Karpas-422 (cell line): ENCODE measurements around the gene GREM1. TPM values are rescaled to one million over a fixed set of nuclear protein-coding genes. Genes with fewer than 3 reads are reported as not detected.

Source experiments
- DNase-seq: peaks from one replicate; pipeline ENCODE4 v3.0.0-alpha.2; 2015
- H2AFZ ChIP-seq: fragments of 200-600 bp; sonication (generic); 2 replicates; pipeline ENCODE4 v1.6.1; 2014; ENCODE audit warnings: antibody characterized with exemption, low read length, mixed read lengths
- H3K27ac ChIP-seq: fragments of 200-600 bp; sonication (generic); 2 replicates; pipeline ENCODE4 v1.5.1; 2014; ENCODE audit warnings: mild to moderate bottlenecking, low read length, moderate library complexity
- H3K27me3 ChIP-seq: fragments of 200-600 bp; sonication (generic); 2 replicates; pipeline ENCODE4 v1.6.1; 2014; ENCODE audit warnings: low read length, mixed read lengths
- H3K36me3 ChIP-seq: fragments of 200-600 bp; sonication (generic); 2 replicates; pipeline ENCODE4 v1.6.1; 2014; ENCODE audit warnings: low read length, mixed read lengths; ENCODE audit not compliant: insufficient read depth
- H3K4me1 ChIP-seq: fragments of 200-600 bp; sonication (generic); 2 replicates; pipeline ENCODE4 v1.6.1; 2014; ENCODE audit warnings: mild to moderate bottlenecking, low read length, mixed read lengths
- H3K4me2 ChIP-seq: fragments of 200-600 bp; sonication (generic); 2 replicates; pipeline ENCODE4 v1.6.1; 2014; ENCODE audit warnings: low read length, low read depth, mild to moderate bottlenecking; ENCODE audit not compliant: poor library complexity, severe bottlenecking
- H3K4me3 ChIP-seq: fragments of 200-600 bp; sonication (generic); 2 replicates; pipeline ENCODE4 v1.5.1; 2014; ENCODE audit warnings: mild to moderate bottlenecking, antibody characterized with exemption, low read length, mixed read lengths
- H3K79me2 ChIP-seq: fragments of 200-600 bp; sonication (generic); 2 replicates; pipeline ENCODE4 v1.6.1; 2014; ENCODE audit warnings: mild to moderate bottlenecking, low read length, mixed read lengths
- H3K9ac ChIP-seq: fragments of 200-600 bp; sonication (generic); 2 replicates; pipeline ENCODE4 v1.6.0; 2014; ENCODE audit warnings: low read length
- H3K9me2 ChIP-seq: fragments of 200-600 bp; sonication (generic), shearing (Covaris generic); replicated peaks from 2 replicates; pipeline ENCODE4 v1.6.0; 2014; ENCODE audit warnings: mild to moderate bottlenecking, low read length, moderate library complexity; ENCODE audit not compliant: insufficient read depth
- H3K9me3 ChIP-seq: fragments of 300-700, 200-600 bp; sonication (generic); 2 replicates; pipeline ENCODE4 v1.6.1; 2014; ENCODE audit warnings: low read length, mixed read lengths
- H4K20me1 ChIP-seq: fragments of 200-600 bp; sonication (generic); 2 replicates; pipeline ENCODE4 v1.6.1; 2014; ENCODE audit warnings: mild to moderate bottlenecking, antibody characterized with exemption, low read length, low read depth; ENCODE audit not compliant: insufficient read depth
- total RNA-seq: library from RNA; depleted of rRNA; stranded (reverse); fragments of >200 nt; shearing (Covaris generic); gene quantifications from 2 replicates; pipeline ENCODE4 v1.2.3, GENCODE V29; 2014; ENCODE audit warnings: low replicate concordance

GREM1 gene
- total RNA-seq, 1 experiment from 2014 or later, result not detected

- Histone ChIP-seq H3K4me2 (no peak overlapping the region), H3K9me2 (no peaks in the 10 kb centered on the region), H3K27me3 (0 out of 2 replicates have a peak, but pooled peaks cover 2% of the 10 kb centered on the region), H4K20me1 (no peaks in the 10 kb centered on the region), H3K9me3 (no peaks in the 10 kb centered on the region), H3K79me2 (no peaks in the 10 kb centered on the region), H3K27ac (no peak overlapping the region), H3K4me1 (no peaks in the 10 kb centered on the region), H3K36me3 (no peaks in the 10 kb centered on the region), H3K4me3 (no peak overlapping the region), H2AFZ (no peak overlapping the region), H3K9ac (no peak overlapping the region)
- no peak for DNase-seq
These were observed 28.5 kb downstream of the GREM1 start for GRCh38 chr15:32746116-32746857.

- no peak for DNase-seq
- no peak overlapping the region for H3K4me2 ChIP-seq
- H3K36me3 ChIP-seq, result no peaks in the 10 kb centered on the region
- H3K4me1 ChIP-seq, result no peaks in the 10 kb centered on the region
- no peak overlapping the region for H3K4me3 ChIP-seq
- H4K20me1 ChIP-seq, result no peaks in the 10 kb centered on the region
- H3K27me3 ChIP-seq, result 0 out of 2 replicates have a peak, but pooled peaks cover 2% of the 10 kb centered on the region
- H2AFZ ChIP-seq, result no peak overlapping the region
- H3K9ac ChIP-seq, result no peak overlapping the region
- H3K9me2 ChIP-seq, result no peaks in the 10 kb centered on the region
- H3K9me3 ChIP-seq, result no peaks in the 10 kb centered on the region
- H3K79me2 ChIP-seq, result no peaks in the 10 kb centered on the region
- no peak overlapping the region for H3K27ac ChIP-seq
These were observed 30.1 kb downstream of the GREM1 start for GRCh38 chr15:32747921-32748342.

- DNase-seq, result no peak
- Histone ChIP-seq H3K79me2 (no peaks in the 10 kb centered on the region), H3K4me2 (no peak overlapping the region), H3K27ac (no peak overlapping the region), H3K9me3 (no peaks in the 10 kb centered on the region), H3K4me3 (no peak overlapping the region), H3K36me3 (no peaks in the 10 kb centered on the region), H2AFZ (no peak overlapping the region), H3K27me3 (0 out of 2 replicates have a peak, but pooled peaks cover 2% of the 10 kb centered on the region), H4K20me1 (no peaks in the 10 kb centered on the region), H3K4me1 (no peaks in the 10 kb centered on the region), H3K9ac (no peak overlapping the region), H3K9me2 (no peaks in the 10 kb centered on the region)
These were observed 33.2 kb downstream of the GREM1 start for GRCh38 chr15:32750979-32751378.

- Histone ChIP-seq H3K9me3 (no peaks in the 10 kb centered on the region), H3K9me2 (no peaks in the 10 kb centered on the region), H3K36me3 (no peaks in the 10 kb centered on the region), H3K27ac (no peak overlapping the region), H2AFZ (no peak overlapping the region), H3K27me3 (no peaks in the 10 kb centered on the region), H3K9ac (no peak overlapping the region), H3K79me2 (no peaks in the 10 kb centered on the region), H3K4me1 (no peaks in the 10 kb centered on the region), H3K4me3 (no peak overlapping the region), H4K20me1 (no peaks in the 10 kb centered on the region), H3K4me2 (no peak overlapping the region)
- DNase-seq, result no peak
These were observed 39.6 kb downstream of the GREM1 start for GRCh38 chr15:32757426-32757825.

- no peak overlapping the region for H3K27ac ChIP-seq
- H2AFZ ChIP-seq, result no peak overlapping the region
- no peaks in the 10 kb centered on the region for H3K27me3 ChIP-seq
- no peak for DNase-seq
- no peak overlapping the region for H3K4me2 ChIP-seq
- H3K36me3 ChIP-seq, result no peaks in the 10 kb centered on the region
- H3K9me3 ChIP-seq, result no peaks in the 10 kb centered on the region
- H3K4me1 ChIP-seq, result no peaks in the 10 kb centered on the region
- H3K79me2 ChIP-seq, result no peaks in the 10 kb centered on the region
- H3K9ac ChIP-seq, result no peak overlapping the region
- H3K9me2 ChIP-seq, result no peaks in the 10 kb centered on the region
- no peaks in the 10 kb centered on the region for H4K20me1 ChIP-seq
- no peak overlapping the region for H3K4me3 ChIP-seq
These were observed 45.5 kb downstream of the GREM1 start for GRCh38 chr15:32763295-32763694.

- H3K27ac ChIP-seq, result no peak overlapping the region
- no peaks in the 10 kb centered on the region for H3K9me2 ChIP-seq
- H3K79me2 ChIP-seq, result no peaks in the 10 kb centered on the region
- H4K20me1 ChIP-seq, result no peaks in the 10 kb centered on the region
- no peak overlapping the region for H2AFZ ChIP-seq
- H3K9me3 ChIP-seq, result no peaks in the 10 kb centered on the region
- no peak for DNase-seq
- H3K4me2 ChIP-seq, result no peak overlapping the region
- no peaks in the 10 kb centered on the region for H3K36me3 ChIP-seq
- no peaks in the 10 kb centered on the region for H3K27me3 ChIP-seq
- H3K4me3 ChIP-seq, result no peak overlapping the region
- H3K4me1 ChIP-seq, result no peaks in the 10 kb centered on the region
- H3K9ac ChIP-seq, result no peak overlapping the region
These were observed 47.4 kb downstream of the GREM1 start for GRCh38 chr15:32765236-32765635.

- Histone ChIP-seq H3K27me3 (no peaks in the 10 kb centered on the region), H3K4me3 (no peak overlapping the region), H3K36me3 (no peaks in the 10 kb centered on the region), H3K9ac (no peak overlapping the region), H3K9me3 (no peaks in the 10 kb centered on the region), H3K9me2 (no peaks in the 10 kb centered on the region), H3K27ac (no peak overlapping the region), H2AFZ (no peak overlapping the region), H3K4me1 (no peaks in the 10 kb centered on the region), H3K79me2 (no peaks in the 10 kb centered on the region), H4K20me1 (no peaks in the 10 kb centered on the region), H3K4me2 (no peak overlapping the region)
- no peak for DNase-seq
These were observed 48.3 kb downstream of the GREM1 start for GRCh38 chr15:32766101-32766500.

- Histone ChIP-seq H2AFZ (no peak overlapping the region), H3K4me2 (no peak overlapping the region), H3K9me3 (no peaks in the 10 kb centered on the region), H3K4me1 (no peaks in the 10 kb centered on the region), H3K27ac (no peak overlapping the region), H3K79me2 (no peaks in the 10 kb centered on the region), H3K9me2 (no peaks in the 10 kb centered on the region), H3K27me3 (no peaks in the 10 kb centered on the region), H3K9ac (no peak overlapping the region), H3K4me3 (no peak overlapping the region), H3K36me3 (no peaks in the 10 kb centered on the region), H4K20me1 (no peaks in the 10 kb centered on the region)
- no peak for DNase-seq
These were observed 49.4 kb downstream of the GREM1 start for GRCh38 chr15:32767236-32767635.
